Measurements from ENCODE around the gene TACC2.

GRCh38 chr10:122287570-122287969, 298.6 kb downstream of the TACC2 start:
- TF ChIP-seq CTCF (IDR thresholded peaks at IDR 0.05; ENCODE audit: low read length) (no peak), EZH2 (IDR thresholded peaks at IDR 0.05; ENCODE audit: borderline replicate concordance, low read length) (no peak)
